HUDEP-2 (cell line): Measurements from ENCODE around the gene INMT.
"Not testable (repeated sequence)": the region's sequence is repeated elsewhere in the genome, so short reads cannot be mapped to it uniquely, and the experiment has no call there.

Source experiments
- DNase-seq, 76 experiments: peaks; one replicate each; lab custom pipeline; 2025; ENCODE audit not compliant: unreplicated experiment in 76 of 76; lab: John Stamatoyannopoulos, UW

INMT gene

GRCh38 chr7:30751696-30752273 lies at the start of gene INMT:
TSS of gene INMT (plus strand) at chr7:30752135. CDS start at chr7:30752151, 16 bp downstream.
- DNase-seq: no peak

GRCh38 chr7:30702200-30702599 lies 49.7 kb upstream of the INMT start:
- DNase-seq: peak in 6 of 76 experiments; percentile 4 to 17 (median 6)

- no peak for DNase-seq
Measured at GRCh38 chr7:30703756-30704155, 48.2 kb upstream of the INMT start.

- DNase-seq: no peak
Measured at GRCh38 chr7:30705008-30705407, 46.9 kb upstream of the INMT start.

GRCh38 chr7:30705596-30705995 lies 46.3 kb upstream of the INMT start:
- no peak for DNase-seq

- no peak for DNase-seq
Measured at GRCh38 chr7:30706316-30706715, 45.6 kb upstream of the INMT start.

GRCh38 chr7:30706908-30707307 lies 45.0 kb upstream of the INMT start:
- DNase-seq: no peak

- no peak for DNase-seq
Measured at GRCh38 chr7:30707391-30708357, 44.3 kb upstream of the INMT start.

- DNase-seq: no peak
Measured at GRCh38 chr7:30708412-30708811, 43.5 kb upstream of the INMT start.

- DNase-seq: no peak
Measured at GRCh38 chr7:30708983-30709382, 43.0 kb upstream of the INMT start.

- no peak for DNase-seq
Measured at GRCh38 chr7:30709549-30709948, 42.4 kb upstream of the INMT start.

GRCh38 chr7:30710669-30711068 lies 41.3 kb upstream of the INMT start:
- DNase-seq: no peak

GRCh38 chr7:30713392-30713791 lies 38.5 kb upstream of the INMT start:
- no peak for DNase-seq

- DNase-seq: no peak
Measured at GRCh38 chr7:30714129-30714528, 37.8 kb upstream of the INMT start.

- DNase-seq: peak in 1 of 76 experiments; percentile 1
Measured at GRCh38 chr7:30717181-30717580, 34.8 kb upstream of the INMT start.

GRCh38 chr7:30719434-30719833 lies 32.5 kb upstream of the INMT start:
- DNase-seq: not testable (repeated sequence)

GRCh38 chr7:30721211-30721610 lies 30.7 kb upstream of the INMT start:
- DNase-seq: no peak

GRCh38 chr7:30722187-30722586 lies 29.7 kb upstream of the INMT start:
- DNase-seq: no peak

- DNase-seq: no peak
Measured at GRCh38 chr7:30722671-30723070, 29.3 kb upstream of the INMT start.

GRCh38 chr7:30723776-30724175 lies 28.2 kb upstream of the INMT start:
- no peak for DNase-seq

GRCh38 chr7:30726296-30727006 lies 25.5 kb upstream of the INMT start:
- DNase-seq: no peak
